GM12865 (cell line): ENCODE results near the gene SRRM5.
A peak's percentile ranks its signal among the peaks of the same experiment; 100 is the strongest.
"Not testable (repeated sequence)": the region's sequence is repeated elsewhere in the genome, so short reads cannot be mapped to it uniquely, and the experiment has no call there.

Experiments used
- DNase-seq: peaks from one replicate; pipeline ENCODE4 v3.0.0; 2010; ENCODE audit warnings: low read depth
- H3K4me3 ChIP-seq: 2 replicates; pipeline ENCODE4 v1.5.1; 2011; ENCODE audit warnings: mild to moderate bottlenecking, low read depth, low read length, control low read depth
- CTCF ChIP-seq: IDR thresholded peaks from 2 replicates; pipeline ENCODE4 v1.5.1; 2011; ENCODE audit warnings: low read length, control low read depth, low read depth, inconsistent platforms; ENCODE audit not compliant: insufficient read depth; ENCODE audit errors: missing control alignments

The SRRM5 gene

GRCh38 chr19:43582495-43582894 is 29.4 kb upstream of the SRRM5 start:
- peak overlapping the region; percentile 65 for H3K4me3 ChIP-seq
- no peak for DNase-seq
- TF ChIP-seq CTCF: no peak

GRCh38 chr19:43584484-43584883 is 27.4 kb upstream of the SRRM5 start:
- DNase-seq: no peak
- H3K4me3 ChIP-seq: no peak overlapping the region
- TF ChIP-seq CTCF: no peak

GRCh38 chr19:43586346-43586745 is 25.5 kb upstream of the SRRM5 start:
- no peak for DNase-seq
- no peak for TF ChIP-seq CTCF
- no peak overlapping the region for H3K4me3 ChIP-seq

GRCh38 chr19:43587029-43587428 is 24.9 kb upstream of the SRRM5 start:
- H3K4me3 ChIP-seq, DNase-seq: not testable (repeated sequence)

GRCh38 chr19:43589277-43589676 is 22.6 kb upstream of the SRRM5 start:
- H3K4me3 ChIP-seq: no peak overlapping the region
- TF ChIP-seq CTCF: no peak
- no peak for DNase-seq

GRCh38 chr19:43589678-43590077 is 22.2 kb upstream of the SRRM5 start:
- no peak overlapping the region for H3K4me3 ChIP-seq
- no peak for TF ChIP-seq CTCF
- DNase-seq: peak; percentile 31

GRCh38 chr19:43591904-43592772 is 19.8 kb upstream of the SRRM5 start:
- TF ChIP-seq CTCF: no peak

More at GRCh38 chr19:43591904-43592772, 19.8 kb upstream of the SRRM5 start:
- H3K4me3 ChIP-seq: no peak overlapping the region
- DNase-seq: no peak
